Peyer's patch (tissue), 4 donors: Measurements from ENCODE around the gene CD8B.

Source experiments
- POLR2A ChIP-seq, 2 donors: fragments of 450-650 bp; IDR thresholded peaks; one replicate each; pipeline ENCODE4 v1.5.1; 2017; ENCODE audit warnings: antibody characterized with exemption in 2 of 2, mild to moderate bottlenecking in 2 of 2, moderate library complexity in 2 of 2
- TF ChIP-seq, protein P1 (sequence below), 6 experiments: fragments of 450-650 bp in 4 of 6; fragments of 200-600 bp in 2 of 6; sonication (generic) in 1 of 6; IDR thresholded peaks; one replicate each; pipeline ENCODE4 v1.5.1; 2017 to 2019; ENCODE audit warnings: antibody characterized with exemption in 6 of 6, mild to moderate bottlenecking in 3 of 6, moderate library complexity in 1 of 6

DNA sequence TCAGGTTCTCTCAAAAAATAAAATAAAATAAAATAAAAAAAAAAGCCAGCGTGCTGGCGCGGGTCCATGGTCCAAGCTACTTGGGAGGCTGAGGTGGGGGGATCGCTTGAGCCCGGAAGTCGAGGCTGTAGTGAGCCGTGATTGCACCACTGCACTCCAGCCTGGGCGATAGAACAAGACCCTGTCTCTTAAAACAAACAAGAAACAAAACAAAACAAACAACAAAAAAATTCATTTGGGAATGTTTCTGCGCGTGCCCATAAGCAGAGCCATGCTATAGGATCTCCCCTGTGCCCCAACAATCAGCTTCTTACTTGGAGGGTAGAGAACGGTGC lies 54.6 kb downstream of the CD8B start:
- TF ChIP-seq, protein P1, sequence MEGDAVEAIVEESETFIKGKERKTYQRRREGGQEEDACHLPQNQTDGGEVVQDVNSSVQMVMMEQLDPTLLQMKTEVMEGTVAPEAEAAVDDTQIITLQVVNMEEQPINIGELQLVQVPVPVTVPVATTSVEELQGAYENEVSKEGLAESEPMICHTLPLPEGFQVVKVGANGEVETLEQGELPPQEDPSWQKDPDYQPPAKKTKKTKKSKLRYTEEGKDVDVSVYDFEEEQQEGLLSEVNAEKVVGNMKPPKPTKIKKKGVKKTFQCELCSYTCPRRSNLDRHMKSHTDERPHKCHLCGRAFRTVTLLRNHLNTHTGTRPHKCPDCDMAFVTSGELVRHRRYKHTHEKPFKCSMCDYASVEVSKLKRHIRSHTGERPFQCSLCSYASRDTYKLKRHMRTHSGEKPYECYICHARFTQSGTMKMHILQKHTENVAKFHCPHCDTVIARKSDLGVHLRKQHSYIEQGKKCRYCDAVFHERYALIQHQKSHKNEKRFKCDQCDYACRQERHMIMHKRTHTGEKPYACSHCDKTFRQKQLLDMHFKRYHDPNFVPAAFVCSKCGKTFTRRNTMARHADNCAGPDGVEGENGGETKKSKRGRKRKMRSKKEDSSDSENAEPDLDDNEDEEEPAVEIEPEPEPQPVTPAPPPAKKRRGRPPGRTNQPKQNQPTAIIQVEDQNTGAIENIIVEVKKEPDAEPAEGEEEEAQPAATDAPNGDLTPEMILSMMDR (IDR thresholded peaks at IDR 0.05) = no peak
- no peak for TF ChIP-seq POLR2A (IDR thresholded peaks at IDR 0.05)
